Rectal smooth muscle tissue (tissue), 1 donor: ENCODE data around the gene TFEB.

Experiments
- H3K27ac ChIP-seq: one replicate; pipeline ENCODE4 v1.7.0; 2013; ENCODE audit warnings: low read depth, low read length, inconsistent platforms
- H3K27me3 ChIP-seq: one replicate; pipeline ENCODE4 v1.7.0; 2013; ENCODE audit warnings: low read length; ENCODE audit not compliant: control insufficient read depth, insufficient read depth
- H3K36me3 ChIP-seq: one replicate; pipeline ENCODE4 v1.7.0; 2013; ENCODE audit warnings: low read length; ENCODE audit not compliant: control insufficient read depth, insufficient read depth
- H3K4me1 ChIP-seq: one replicate; pipeline ENCODE4 v1.7.0; 2013; ENCODE audit warnings: low read length; ENCODE audit not compliant: control insufficient read depth, insufficient read depth
- H3K4me3 ChIP-seq: one replicate; pipeline ENCODE4 v1.7.0; 2013; ENCODE audit warnings: low read length
- H3K9ac ChIP-seq: one replicate; pipeline ENCODE4 v1.7.0; 2013; ENCODE audit warnings: low read length

The TFEB gene

DNA sequence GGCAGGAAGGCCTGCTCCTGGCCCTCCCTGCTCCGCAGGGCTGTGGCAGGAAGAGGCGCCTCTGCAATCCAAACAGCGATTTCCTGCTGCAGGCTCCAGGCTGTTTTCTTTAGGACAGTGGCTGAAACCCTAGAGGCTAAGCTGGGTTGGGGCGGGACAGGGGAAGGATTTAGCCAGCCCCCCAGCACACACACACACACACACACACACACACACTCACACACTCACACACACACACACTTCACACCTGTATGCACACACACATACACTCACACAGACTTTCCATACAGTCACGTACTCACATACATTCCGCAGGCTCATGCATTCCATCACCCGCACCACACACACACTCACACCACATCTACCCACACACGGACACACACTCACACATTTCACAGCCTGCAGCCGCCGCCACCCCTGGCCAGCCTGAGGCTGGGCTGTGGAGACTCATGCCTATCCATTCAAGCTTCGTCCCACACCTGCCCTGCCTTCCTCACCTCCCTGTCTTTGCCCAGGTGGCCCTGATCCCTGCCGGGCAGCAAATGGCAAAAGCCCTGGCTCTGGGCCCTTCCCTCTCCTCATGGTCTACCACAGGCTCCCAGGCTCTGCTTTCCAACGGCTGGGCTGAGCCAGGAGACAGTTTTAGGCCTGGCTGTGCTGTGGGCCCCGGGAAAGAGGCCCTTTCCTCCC is 79.3 kb downstream of the TFEB start:
- Histone ChIP-seq H3K4me1 (no peaks in the 10 kb centered on the region), H3K36me3 (no peaks in the 10 kb centered on the region), H3K9ac (no peak overlapping the region), H3K4me3 (no peak overlapping the region), H3K27ac (no peak overlapping the region), H3K27me3 (peaks cover 2% of the 10 kb centered on the region)

DNA sequence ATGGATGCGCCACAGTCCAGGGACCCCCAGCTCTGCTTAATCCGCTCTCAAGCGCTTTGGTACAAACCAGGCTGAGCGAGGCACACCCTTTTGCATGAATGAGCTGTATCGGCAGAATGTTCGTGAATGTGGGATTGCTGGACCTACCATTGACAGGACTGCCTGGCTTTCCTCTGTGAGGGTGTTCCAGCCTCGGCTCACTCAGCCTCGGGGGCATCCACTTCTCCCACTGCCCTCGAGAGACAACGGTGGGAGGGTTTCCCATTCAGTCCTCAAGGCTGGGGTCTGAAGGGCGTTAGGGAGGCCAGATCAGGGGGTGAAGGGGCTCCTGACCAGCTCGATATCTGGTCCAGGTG is 79.8 kb downstream of the TFEB start:
- Histone ChIP-seq H3K27ac (no peak overlapping the region), H3K9ac (no peak overlapping the region), H3K36me3 (no peaks in the 10 kb centered on the region), H3K4me3 (no peak overlapping the region), H3K27me3 (peaks cover 2% of the 10 kb centered on the region), H3K4me1 (no peaks in the 10 kb centered on the region)

GRCh38 chr6:41655176-41655575 is 80.2 kb downstream of the TFEB start:
- Histone ChIP-seq H3K4me3 (no peak overlapping the region), H3K9ac (no peak overlapping the region), H3K27me3 (peaks cover 2% of the 10 kb centered on the region), H3K4me1 (no peaks in the 10 kb centered on the region), H3K36me3 (no peaks in the 10 kb centered on the region), H3K27ac (no peak overlapping the region)

DNA sequence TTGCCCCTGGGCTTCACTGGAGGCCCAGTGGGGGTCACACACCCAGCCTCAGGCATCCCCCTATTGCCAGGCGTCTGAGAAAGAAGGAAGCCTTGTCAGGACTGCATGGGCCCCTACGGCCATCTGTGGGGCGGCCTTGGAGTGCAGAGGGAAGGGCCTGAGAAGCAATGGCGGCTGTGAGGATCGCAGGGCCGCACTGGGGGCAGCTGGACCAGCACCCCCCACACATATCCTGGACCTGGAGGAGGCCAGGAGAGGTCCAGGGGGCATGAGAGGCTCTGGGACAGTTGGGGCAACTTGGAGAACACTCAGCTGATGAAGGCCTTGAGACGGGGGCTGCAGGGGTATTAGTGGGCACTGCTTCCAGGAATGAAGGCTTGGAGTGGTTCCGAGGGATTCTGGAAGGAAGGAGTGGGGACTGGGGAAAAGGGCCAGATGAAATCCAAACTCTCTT is 80.7 kb downstream of the TFEB start:
- H3K27me3 ChIP-seq, result peaks cover 2% of the 10 kb centered on the region
- H3K4me1 ChIP-seq, result no peaks in the 10 kb centered on the region
- H3K9ac ChIP-seq, result no peak overlapping the region
- H3K4me3 ChIP-seq, result no peak overlapping the region
- no peaks in the 10 kb centered on the region for H3K36me3 ChIP-seq
- no peak overlapping the region for H3K27ac ChIP-seq

GRCh38 chr6:41654151-41654697 is 81.2 kb downstream of the TFEB start:
- Histone ChIP-seq H3K4me3 (no peak overlapping the region), H3K27me3 (peaks cover 1% of the 10 kb centered on the region), H3K27ac (no peak overlapping the region), H3K4me1 (no peaks in the 10 kb centered on the region), H3K36me3 (no peaks in the 10 kb centered on the region), H3K9ac (no peak overlapping the region)

- H3K9ac ChIP-seq, result no peak overlapping the region
- H3K27ac ChIP-seq, result no peak overlapping the region
- no peaks in the 10 kb centered on the region for H3K36me3 ChIP-seq
- H3K4me3 ChIP-seq, result no peak overlapping the region
- no peaks in the 10 kb centered on the region for H3K27me3 ChIP-seq
- H3K4me1 ChIP-seq, result no peaks in the 10 kb centered on the region
Measured at GRCh38 chr6:41653691-41654090, 81.7 kb downstream of the TFEB start.

GRCh38 chr6:41652866-41653652 is 82.3 kb downstream of the TFEB start:
- no peaks in the 10 kb centered on the region for H3K4me1 ChIP-seq
- H3K36me3 ChIP-seq, result no peaks in the 10 kb centered on the region
- no peaks in the 10 kb centered on the region for H3K27me3 ChIP-seq
- no peak overlapping the region for H3K27ac ChIP-seq
- H3K9ac ChIP-seq, result no peak overlapping the region
- H3K4me3 ChIP-seq, result no peak overlapping the region

- no peak overlapping the region for H3K9ac ChIP-seq
- no peaks in the 10 kb centered on the region for H3K36me3 ChIP-seq
- H3K27me3 ChIP-seq, result no peaks in the 10 kb centered on the region
Measured at GRCh38 chr6:41651962-41652657, 83.3 kb downstream of the TFEB start.

DNA sequence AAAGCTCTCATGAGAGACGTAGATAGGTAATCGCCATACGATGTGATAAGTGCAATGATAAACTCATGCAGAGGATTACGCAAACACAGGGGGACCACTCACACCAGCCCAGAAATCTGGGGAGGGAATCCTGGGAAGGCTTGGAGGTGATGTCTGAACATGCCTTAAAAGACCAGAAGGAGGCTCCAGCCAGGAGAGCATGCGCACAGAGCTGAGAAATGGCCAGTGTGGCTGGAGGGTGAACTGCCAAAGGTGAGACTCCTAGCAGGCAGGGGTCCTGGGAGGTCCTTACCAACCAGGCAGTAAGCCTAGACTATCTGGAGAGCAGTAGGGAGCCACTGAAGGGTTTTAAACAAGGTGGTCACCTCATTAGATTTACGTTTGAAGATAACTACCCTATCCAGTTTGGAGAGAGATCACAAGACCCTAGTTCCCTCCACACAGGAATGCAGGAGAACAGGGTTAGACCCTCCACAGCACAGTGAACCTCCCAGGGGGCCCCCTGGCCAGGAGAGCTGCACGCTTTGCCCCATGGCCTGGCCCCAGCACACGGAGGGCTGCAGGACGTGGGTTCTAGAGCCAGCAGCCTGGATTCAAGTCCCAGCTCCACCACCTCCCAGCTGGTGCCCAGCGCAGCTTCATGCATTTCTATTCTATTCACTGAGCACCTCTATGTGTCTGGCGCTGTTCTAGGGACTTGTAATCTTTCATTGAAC is 84.0 kb downstream of the TFEB start:
- Histone ChIP-seq H3K27me3 (no peaks in the 10 kb centered on the region), H3K36me3 (no peaks in the 10 kb centered on the region), H3K27ac (no peak overlapping the region), H3K4me3 (no peak overlapping the region), H3K9ac (no peak overlapping the region), H3K4me1 (no peaks in the 10 kb centered on the region)

More at GRCh38 chr6:41651962-41652657, 83.3 kb downstream of the TFEB start:
- Histone ChIP-seq H3K4me1 (no peaks in the 10 kb centered on the region), H3K4me3 (no peak overlapping the region), H3K27ac (no peak overlapping the region)

- Histone ChIP-seq H3K4me1 (no peaks in the 10 kb centered on the region), H3K36me3 (no peaks in the 10 kb centered on the region), H3K9ac (no peak overlapping the region), H3K27me3 (no peaks in the 10 kb centered on the region), H3K4me3 (no peak overlapping the region), H3K27ac (no peak overlapping the region)
Measured at GRCh38 chr6:41650120-41650519, 85.3 kb downstream of the TFEB start.

- H3K9ac ChIP-seq, result no peak overlapping the region
- no peak overlapping the region for H3K27ac ChIP-seq
- no peaks in the 10 kb centered on the region for H3K4me1 ChIP-seq
- no peaks in the 10 kb centered on the region for H3K36me3 ChIP-seq
- H3K4me3 ChIP-seq, result no peak overlapping the region
- H3K27me3 ChIP-seq, result no peaks in the 10 kb centered on the region
Measured at GRCh38 chr6:41649596-41649995, 85.8 kb downstream of the TFEB start.

GRCh38 chr6:41648921-41649320 is 86.5 kb downstream of the TFEB start:
- no peak overlapping the region for H3K9ac ChIP-seq
- no peak overlapping the region for H3K27ac ChIP-seq
- H3K27me3 ChIP-seq, result no peaks in the 10 kb centered on the region
- no peak overlapping the region for H3K4me3 ChIP-seq
- H3K36me3 ChIP-seq, result no peaks in the 10 kb centered on the region
- H3K4me1 ChIP-seq, result no peaks in the 10 kb centered on the region
